Esophagus squamous epithelium (tissue), 5 donors: Measurements from ENCODE around the gene MON1A. TPM values are rescaled to one million over a fixed set of nuclear protein-coding genes. Genes with fewer than 3 reads are reported as not detected.

Experiments used
- DNase-seq: peaks from one replicate; lab custom pipeline; 2025; lab: John Stamatoyannopoulos, UW
- H3K27ac ChIP-seq, 4 donors: fragments of 200-600 bp; sonication (generic); one replicate each; pipeline ENCODE4 v1.5.1; 2016 to 2019; ENCODE audit warnings: mild to moderate bottlenecking in 1 of 4
- H3K27me3 ChIP-seq, 4 donors: fragments of 200-600 bp; sonication (generic); 1 replicate in 3 of 4; 2 replicates in 1 of 4; pipeline versions ENCODE4 v1.5.1 to v1.6.0; 2017 to 2021; ENCODE audit warnings: antibody characterized with exemption in 1 of 4
- H3K36me3 ChIP-seq, 3 donors: fragments of 200-600 bp; sonication (generic); one replicate each; pipeline ENCODE4 v1.5.1; 2016 to 2019
- H3K4me1 ChIP-seq, 3 donors: fragments of 200-600 bp; sonication (generic); one replicate each; pipeline ENCODE4 v1.5.1; 2017 to 2019
- H3K4me3 ChIP-seq, 4 donors: fragments of 200-600 bp; sonication (generic); 1 replicate in 3 of 4; 2 replicates in 1 of 4; pipeline ENCODE4 v1.5.1; 2016 to 2019; ENCODE audit warnings: mild to moderate bottlenecking in 2 of 4, moderate library complexity in 1 of 4
- H3K9me3 ChIP-seq, 3 donors: fragments of 200-600 bp; sonication (generic); one replicate each; pipeline ENCODE4 v1.5.1; 2016 to 2019
- CTCF ChIP-seq, 6 experiments: fragments of 450-650 bp in 4 of 6; fragments of 200-600 bp in 2 of 6; sonication (generic) in 2 of 6; IDR thresholded peaks; one replicate each; pipeline ENCODE4 v1.5.1; 2016 to 2019; ENCODE audit warnings: antibody characterized with exemption in 6 of 6, mild to moderate bottlenecking in 4 of 6, moderate library complexity in 4 of 6
- POLR2A ChIP-seq, 4 donors: fragments of 450-650 bp; IDR thresholded peaks; one replicate each; pipeline ENCODE4 v1.6.1; 2017; ENCODE audit warnings: antibody characterized with exemption in 4 of 4, mild to moderate bottlenecking in 4 of 4, moderate library complexity in 3 of 4
- WGBS, 2 donors: methylation state at CpG; one replicate each; pipeline ENCODE4 v1.1.5; 2018; 5-methylcytosine and 5-hydroxymethylcytosine counted together
- intact Hi-C: fragments of 100-400 bp; cut with DNase I; formaldehyde crosslinking; loops from one replicate; pipeline ENCODE4 v1.15.0; 2022
- total RNA-seq, 4 donors: library from RNA; depleted of rRNA; stranded (reverse); fragments of >200 nt; gene quantifications; one replicate each; pipeline ENCODE4 v1.1.0, GENCODE V29; 2016
- donor health status: DM: yes; HTN: yes; CAD: no.

Gene MON1A
- total RNA-seq, 4 donors from 2014 or later = 12.9 to 17.2 (median 14.1) TPM

DNA sequence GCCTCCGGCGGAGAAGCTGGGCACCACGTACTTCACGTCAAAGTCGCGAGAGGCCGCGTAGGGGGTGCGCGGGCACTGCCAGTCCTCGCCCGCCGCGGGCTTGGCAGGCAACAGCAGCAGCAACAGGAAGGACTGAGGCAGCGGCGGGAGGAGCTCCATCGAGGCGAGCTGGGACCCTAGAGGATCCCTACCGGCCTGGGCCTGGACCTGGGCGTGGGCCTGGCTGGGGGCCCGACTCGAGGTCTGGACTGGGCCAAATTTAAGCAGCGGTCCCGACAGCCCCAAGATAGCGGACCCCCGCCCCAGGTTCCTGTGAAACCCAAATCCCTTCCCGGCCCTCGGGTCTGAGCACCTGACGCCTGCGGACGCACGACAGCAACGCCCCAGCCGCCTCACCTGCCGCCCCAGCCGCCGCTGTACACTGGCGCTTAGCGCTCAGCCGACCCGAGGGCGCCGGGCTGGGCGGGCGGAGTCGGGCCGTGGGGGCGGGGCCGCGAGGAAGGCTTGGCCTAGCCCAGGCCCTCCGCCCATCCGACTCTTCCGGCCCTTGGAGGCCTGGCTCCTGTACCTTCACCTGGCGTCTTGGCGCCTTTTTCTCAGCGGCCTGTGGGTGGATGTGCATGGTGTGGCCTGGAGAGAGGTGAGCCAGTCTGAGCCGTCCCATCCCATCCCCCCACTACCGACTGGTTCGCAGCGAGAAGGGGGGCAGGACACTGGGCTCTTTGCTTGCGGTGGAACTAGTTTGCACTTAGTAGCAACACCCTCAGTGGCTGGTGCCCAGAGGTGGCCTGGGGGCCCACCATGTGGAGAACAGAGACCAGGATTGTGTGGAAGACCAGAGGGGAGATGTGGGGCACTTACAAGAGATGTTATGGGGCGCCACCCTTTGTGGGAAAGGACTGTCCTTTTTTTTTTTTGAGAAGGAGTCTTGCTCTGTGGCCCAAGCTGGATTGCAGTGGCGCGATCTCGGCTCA is 25.9 kb downstream of the MON1A start, which contains the start of gene MST1R:
Gene MST1R (minus strand): TSS at position 423 of the 974 bp plus-strand sequence. CDS start 264 bp downstream, at position 159.
- Histone ChIP-seq H3K9me3 (no peaks in the 10 kb centered on the region), H3K36me3 (peaks cover 0 to 7% (median 0%) of the 10 kb centered on the region in 3 donors), H3K4me3 (peak within 1 kb of the TSS; percentile 28 to 63 (median 50)), H3K4me1 (peaks cover 48 to 80% (median 49%) of the 10 kb centered on the region in 3 donors), H3K27me3 (no peaks in the 10 kb centered on the region), H3K27ac (peak within 1 kb of the TSS; percentile 84 to 91 (median 88))
- WGBS, 2 donors = 41 to 47% methylated on average over 11 to 21 of the region's 65 CpGs
- TF ChIP-seq CTCF (IDR thresholded peaks at IDR 0.05) (peak in 3 of 6 experiments; percentile 8 to 24 (median 15)), POLR2A (IDR thresholded peaks at IDR 0.05) (peak in 3 of 4 donors; percentile 55 to 79 (median 65))
- DNase-seq = peak; percentile 12
- intact Hi-C loops = loop anchor here (5.0 kb wide), 1 partner anchor 101 kb away; the partner anchor contains the start of gene INKA1

DNA sequence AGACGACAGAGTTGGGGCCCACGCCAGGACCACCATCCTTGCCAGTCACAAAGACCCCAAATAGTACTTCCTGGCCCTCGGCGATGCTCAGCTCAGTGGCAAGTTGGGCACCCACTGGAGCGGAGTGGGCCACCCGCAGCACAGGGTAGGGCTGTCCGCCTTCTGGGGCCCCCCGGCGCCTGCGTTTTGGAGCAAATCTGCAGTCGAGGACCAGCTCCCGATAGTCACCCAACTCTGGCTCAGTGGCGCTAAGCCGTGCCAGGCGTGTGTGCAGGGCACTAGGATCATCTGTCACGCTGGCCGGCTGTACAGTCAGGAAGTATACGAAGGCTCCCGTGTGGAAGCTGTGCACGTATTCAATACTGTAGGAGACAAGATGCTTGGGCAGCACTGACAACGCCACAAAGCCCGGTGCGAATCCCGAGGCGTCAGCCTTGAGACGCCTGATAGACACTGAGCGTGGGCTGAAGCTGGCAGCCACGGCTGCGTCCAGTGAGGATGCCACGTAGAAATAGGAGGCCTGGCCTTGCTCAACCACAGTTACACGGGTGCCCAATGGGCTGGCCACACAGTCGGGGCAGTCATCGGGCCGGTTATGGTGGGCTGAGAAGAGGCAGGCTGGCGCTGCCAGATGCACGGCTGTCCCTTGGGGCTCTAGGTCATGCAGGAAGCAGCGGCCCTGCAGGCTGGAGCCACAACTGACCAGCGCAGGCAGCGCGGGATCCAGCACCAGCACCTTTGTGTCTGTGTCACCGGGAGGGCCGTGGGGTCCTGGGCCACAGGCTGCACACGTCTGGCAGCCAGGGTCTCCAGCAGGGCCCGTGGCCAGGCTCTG is 26.9 kb downstream of the MON1A start:
- Histone ChIP-seq H3K9me3 (no peaks in the 10 kb centered on the region), H3K27me3 (no peaks in the 10 kb centered on the region), H3K27ac (peak overlapping the region; percentile 84 to 91 (median 88)), H3K4me3 (peak overlapping the region; percentile 28 to 63 (median 50)), H3K36me3 (peaks cover 0 to 10% (median 0%) of the 10 kb centered on the region in 3 donors), H3K4me1 (peaks cover 48 to 86% (median 49%) of the 10 kb centered on the region in 3 donors)
- TF ChIP-seq CTCF (IDR thresholded peaks at IDR 0.05) (no peak), POLR2A (IDR thresholded peaks at IDR 0.05) (no peak)
- no peak for DNase-seq
- intact Hi-C loops = loop anchor here (5.0 kb wide), 1 partner anchor 100 kb away; the partner anchor contains the start of gene INKA1
- WGBS, 2 donors = 40 to 60% methylated on average over 1 to 13 of the region's 44 CpGs

GRCh38 chr3:49901366-49902339 is 28.0 kb downstream of the MON1A start:
- intact Hi-C loops = loop anchor here (5.0 kb wide), 1 partner anchor 99 kb away; the partner anchor contains the start of gene INKA1
- Histone ChIP-seq H3K4me1 (peaks cover 46 to 83% (median 49%) of the 10 kb centered on the region in 3 donors), H3K36me3 (peaks cover 0 to 21% (median 0%) of the 10 kb centered on the region in 3 donors), H3K4me3 (peak overlapping the region; percentile 28 to 63 (median 50)), H3K27me3 (no peaks in the 10 kb centered on the region), H3K27ac (peak overlapping the region; percentile 84 to 91 (median 88)), H3K9me3 (no peaks in the 10 kb centered on the region)
- DNase-seq = no peak
- 38 to 41% methylated on average over 3 to 5 of the region's 11 CpGs for WGBS, 2 donors
- TF ChIP-seq POLR2A (IDR thresholded peaks at IDR 0.05) = no peak
- TF ChIP-seq CTCF (IDR thresholded peaks at IDR 0.05) = no peak

DNA sequence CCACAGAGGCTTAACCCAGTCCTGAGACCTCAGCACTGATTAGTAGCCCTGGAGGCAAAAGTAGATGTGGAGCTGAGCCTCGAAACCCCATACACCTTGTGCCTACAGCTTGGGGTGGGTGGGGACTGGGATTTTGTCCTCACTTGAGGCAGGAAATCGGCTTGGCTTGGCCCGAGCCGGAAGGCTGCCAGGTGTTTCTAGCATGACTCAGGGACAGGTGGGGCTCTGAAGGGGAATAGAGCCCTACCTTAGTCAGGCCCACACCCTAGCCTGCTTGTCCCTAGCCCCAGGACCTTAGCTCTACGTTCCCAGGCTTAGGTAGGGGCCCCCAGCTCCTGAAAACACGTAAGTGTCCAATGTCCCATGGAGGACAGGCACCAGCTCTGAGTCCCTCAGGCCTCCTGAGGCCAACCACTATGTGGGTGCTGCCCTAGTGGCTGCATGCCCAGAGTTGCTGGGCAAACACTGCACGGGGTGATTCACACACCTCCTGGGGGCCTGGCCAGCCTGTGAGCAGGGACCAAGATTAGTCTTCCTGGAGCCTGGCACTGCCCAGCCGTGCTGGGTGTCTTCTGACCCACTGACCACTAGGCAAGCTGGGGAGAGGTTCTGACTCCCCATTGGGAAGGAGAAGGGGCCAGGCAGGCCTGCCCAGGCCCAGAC is 29.0 kb downstream of the MON1A start:
- intact Hi-C loops = loop anchor here (5.0 kb wide), 1 partner anchor 98 kb away; the partner anchor contains the start of gene INKA1
- H3K4me1 ChIP-seq = peaks cover 36 to 73% (median 38%) of the 10 kb centered on the region in 3 donors

More for the DNA sequence above, 29.0 kb downstream of the MON1A start:
- H3K36me3 ChIP-seq = peaks cover 0 to 31% (median 0%) of the 10 kb centered on the region in 3 donors
- no peaks in the 10 kb centered on the region for H3K9me3 ChIP-seq
- TF ChIP-seq POLR2A (IDR thresholded peaks at IDR 0.05) (peak in 1 of 4 donors; percentile 41), CTCF (IDR thresholded peaks at IDR 0.05) (no peak)
- no peak for DNase-seq
- H3K4me3 ChIP-seq = peak overlapping the region in 3 of 4 donors; percentile 12 to 63 (median 48)
- WGBS, 2 donors = 18 to 43% methylated on average over 2 of the region's 8 CpGs
- peak overlapping the region; percentile 84 to 91 (median 88) for H3K27ac ChIP-seq
- no peaks in the 10 kb centered on the region for H3K27me3 ChIP-seq
